Loucy (cell line): ENCODE data around the gene FGD3.

ENCODE experiments used
- H2AFZ ChIP-seq: fragments of 200-600 bp; sonication (generic); 2 replicates; pipeline ENCODE4 v1.6.0; 2016; ENCODE audit warnings: antibody characterized with exemption, mild to moderate bottlenecking, low read length, moderate library complexity
- H3F3A ChIP-seq: fragments of 200-600 bp; 2 replicates; pipeline ENCODE4 v1.6.0; 2016; ENCODE audit warnings: antibody characterized with exemption, low read depth, mild to moderate bottlenecking
- H3K27me3 ChIP-seq: fragments of 200-600 bp; sonication (generic); 2 replicates; pipeline ENCODE4 v1.6.1; 2014; ENCODE audit warnings: low read length, mild to moderate bottlenecking; ENCODE audit not compliant: insufficient read depth, poor library complexity, severe bottlenecking
- H3K36me3 ChIP-seq: fragments of 200-600 bp; sonication (generic); 2 replicates; pipeline ENCODE4 v1.6.1; 2016; ENCODE audit warnings: low read length; ENCODE audit not compliant: insufficient read depth
- H3K4me1 ChIP-seq: fragments of 200-600 bp; sonication (generic); 2 replicates; pipeline ENCODE4 v1.5.1; 2014; ENCODE audit warnings: low read length, mild to moderate bottlenecking; ENCODE audit not compliant: insufficient read depth, poor library complexity, severe bottlenecking
- H3K4me2 ChIP-seq: fragments of 200-600 bp; sonication (generic); 2 replicates; pipeline ENCODE4 v1.6.0; 2014; ENCODE audit warnings: antibody characterized with exemption, low read length, low read depth, mild to moderate bottlenecking; ENCODE audit not compliant: poor library complexity, severe bottlenecking
- H3K4me3 ChIP-seq: fragments of 200-600 bp; sonication (generic); 2 replicates; pipeline ENCODE4 v1.5.1; 2014; ENCODE audit warnings: low read length, mild to moderate bottlenecking, mixed read lengths; ENCODE audit not compliant: poor library complexity, severe bottlenecking
- H3K79me2 ChIP-seq: fragments of 200-600 bp; sonication (generic); 2 replicates; pipeline ENCODE4 v1.6.1; 2014; ENCODE audit warnings: low read length; ENCODE audit not compliant: insufficient read depth
- H3K9ac ChIP-seq: fragments of 200-600 bp; sonication (generic); 2 replicates; pipeline ENCODE4 v1.6.0; 2014; ENCODE audit warnings: mild to moderate bottlenecking, low read depth, low read length, moderate library complexity; ENCODE audit not compliant: poor library complexity, severe bottlenecking
- H3K9me2 ChIP-seq: fragments of 200-600 bp; sonication (generic); replicated peaks from 2 replicates; pipeline ENCODE4 v1.6.1; 2016; ENCODE audit warnings: low read depth, low read length, mixed read lengths
- H3K9me3 ChIP-seq: fragments of 200-600 bp; sonication (generic); 2 replicates; pipeline ENCODE4 v1.6.1; 2014; ENCODE audit warnings: mild to moderate bottlenecking, antibody characterized with exemption, low read length, low read depth; ENCODE audit not compliant: insufficient read depth
- H4K20me1 ChIP-seq: fragments of 200-600 bp; sonication (generic); 2 replicates; pipeline ENCODE4 v1.6.0; 2014; ENCODE audit warnings: antibody characterized with exemption, low read length, mild to moderate bottlenecking; ENCODE audit not compliant: insufficient read depth, poor library complexity, severe bottlenecking
- CTCF ChIP-seq: fragments of 200-600 bp; sonication (generic); conservative IDR thresholded peaks from 2 replicates; pipeline ENCODE4 v1.5.1; 2014; ENCODE audit warnings: mild to moderate bottlenecking, antibody characterized with exemption, low read length
- EZH2phosphoT487 ChIP-seq: fragments of 200-600 bp; IDR thresholded peaks from 2 replicates; pipeline ENCODE4 v1.6.1; 2018; ENCODE audit warnings: antibody characterized with exemption, mild to moderate bottlenecking, moderate library complexity, borderline replicate concordance

The FGD3 gene

DNA sequence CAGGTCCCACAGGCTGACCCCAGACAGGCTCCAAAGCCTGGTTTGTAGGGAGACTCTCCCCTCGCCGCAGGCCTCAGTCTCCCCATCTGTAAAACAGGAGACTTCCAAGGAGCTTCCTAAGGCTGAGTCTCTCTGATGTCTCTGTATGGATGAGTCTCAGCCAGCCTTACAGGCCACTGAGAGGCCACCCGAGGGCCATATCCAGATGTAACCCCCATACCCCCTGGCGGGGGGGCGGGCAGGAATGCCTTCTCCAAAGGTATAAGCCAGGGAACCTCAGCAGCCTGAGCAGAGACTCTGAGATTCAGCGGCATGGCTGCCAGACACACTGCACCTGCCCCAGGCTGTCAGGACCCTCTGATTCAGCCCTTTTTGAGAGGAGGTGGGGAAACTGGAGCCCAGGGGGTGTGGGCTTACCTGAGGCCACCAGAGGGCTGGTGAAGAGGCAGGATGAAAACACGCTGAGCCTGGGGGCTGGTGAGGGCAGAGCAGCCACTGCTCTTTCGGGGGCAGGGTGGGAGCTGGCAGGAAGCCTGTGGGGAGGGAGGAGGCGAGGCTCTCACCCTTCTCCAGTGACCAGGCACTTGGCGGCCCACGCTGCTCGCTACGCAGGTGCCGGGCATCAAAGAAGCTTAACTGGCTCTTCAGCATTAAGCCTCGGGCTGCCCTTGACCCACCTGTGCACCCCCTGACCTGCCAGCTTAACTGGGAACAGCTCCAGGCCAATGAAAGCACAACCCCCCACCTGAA is 105.6 kb downstream of the FGD3 start:
- no peak overlapping the region for H3K4me3 ChIP-seq
- peak overlapping the region; percentile 48; the same call in 1 of the 2 replicates for H2AFZ ChIP-seq
- no peaks in the 10 kb centered on the region for H3F3A ChIP-seq
- H4K20me1 ChIP-seq: no peaks in the 10 kb centered on the region
- no peaks in the 10 kb centered on the region for H3K79me2 ChIP-seq
- H3K4me2 ChIP-seq: peak overlapping the region; percentile 64
- no peaks in the 10 kb centered on the region for H3K9me3 ChIP-seq
- peak overlapping the region; percentile 50 for H3K9ac ChIP-seq
- H3K27me3 ChIP-seq: no peaks in the 10 kb centered on the region
- H3K4me1 ChIP-seq: peaks cover 26% of the 10 kb centered on the region
- H3K36me3 ChIP-seq: no peaks in the 10 kb centered on the region
- no peaks in the 10 kb centered on the region for H3K9me2 ChIP-seq
- TF ChIP-seq CTCF: peak; percentile 34; the same call in 1 of the 2 replicates
- TF ChIP-seq EZH2phosphoT487: no peak

DNA sequence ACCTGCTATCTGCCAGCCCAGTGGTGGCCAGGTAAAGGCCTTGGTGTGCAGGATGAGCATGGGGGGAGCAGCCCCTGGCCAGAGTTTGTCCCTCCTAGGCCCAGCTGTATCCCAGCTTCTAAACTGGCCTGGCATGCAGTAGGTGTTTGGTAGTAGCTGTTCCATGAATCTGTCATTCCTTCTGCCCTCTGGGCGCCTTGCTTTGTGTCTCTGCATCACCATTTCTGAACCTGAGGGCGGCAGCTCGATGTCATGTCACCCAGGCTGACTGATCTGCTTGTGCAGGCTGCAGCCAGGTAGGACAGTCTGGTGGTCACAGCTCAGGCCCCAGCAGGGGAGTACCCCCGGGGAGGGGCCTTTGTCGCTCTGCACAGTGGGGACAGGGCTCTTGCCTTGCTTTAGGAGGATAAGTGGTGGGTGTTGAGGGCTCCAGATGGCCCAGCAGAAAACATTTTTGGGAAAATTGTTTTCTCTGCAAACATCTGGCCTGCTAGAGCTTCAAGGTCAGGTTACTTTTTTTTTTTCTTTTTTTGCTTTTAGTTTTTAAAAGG is 106.5 kb downstream of the FGD3 start:
- H3K4me3 ChIP-seq: no peak overlapping the region
- peak overlapping the region; percentile 64 for H3K4me2 ChIP-seq
- no peaks in the 10 kb centered on the region for H4K20me1 ChIP-seq
- no peaks in the 10 kb centered on the region for H3K36me3 ChIP-seq
- no peaks in the 10 kb centered on the region for H3F3A ChIP-seq
- TF ChIP-seq CTCF (no peak), EZH2phosphoT487 (no peak)
- peaks cover 22% of the 10 kb centered on the region for H3K4me1 ChIP-seq
- no peaks in the 10 kb centered on the region for H3K27me3 ChIP-seq
- no peaks in the 10 kb centered on the region for H3K9me3 ChIP-seq
- H3K9me2 ChIP-seq: no peaks in the 10 kb centered on the region
- H3K9ac ChIP-seq: peak overlapping the region; percentile 50
- 0 out of 2 replicates have a peak overlapping the region, but pooled peaks have one; percentile 28 for H2AFZ ChIP-seq
- no peaks in the 10 kb centered on the region for H3K79me2 ChIP-seq

GRCh38 chr9:93054758-93055704 is 107.7 kb downstream of the FGD3 start:
- Histone ChIP-seq H4K20me1 (no peaks in the 10 kb centered on the region), H3K9ac (no peak overlapping the region), H3K9me2 (no peaks in the 10 kb centered on the region), H3K36me3 (no peaks in the 10 kb centered on the region), H3K4me2 (no peak overlapping the region), H3F3A (no peaks in the 10 kb centered on the region), H3K9me3 (no peaks in the 10 kb centered on the region), H3K79me2 (no peaks in the 10 kb centered on the region), H3K4me1 (peaks cover 17% of the 10 kb centered on the region), H3K4me3 (no peak overlapping the region), H3K27me3 (no peaks in the 10 kb centered on the region), H2AFZ (no peak overlapping the region)
- TF ChIP-seq CTCF: no peak
- no peak for TF ChIP-seq EZH2phosphoT487
